ENCODE data around the gene GPR45.

Gene GPR45

GRCh38 chr2:105243961-105244360 lies 2.4 kb downstream of the GPR45 start:
- Histone ChIP-seq H3K79me2 (ENCODE audit: low read length) (no peaks in the 10 kb centered on the region), H3K4me2 (ENCODE audit: low read depth, low read length) (no peak overlapping the region), H3K36me3 (replicated peaks; ENCODE audit: insufficient read depth, low read length) (no peaks in the 10 kb centered on the region), H3K27ac (ENCODE audit: low read length) (no peak overlapping the region), H3K9me2 (replicated peaks; ENCODE audit: insufficient read depth, low read length) (no peaks in the 10 kb centered on the region), H3K27me3 (replicated peaks; ENCODE audit: insufficient read depth, low read length) (no peaks in the 10 kb centered on the region), H2AFZ (ENCODE audit: low read length) (no peak overlapping the region), H3K4me1 (ENCODE audit: low read length) (no peaks in the 10 kb centered on the region), H3F3A (ENCODE audit: insufficient read depth, low read length) (no peaks in the 10 kb centered on the region), H4K20me1 (ENCODE audit: insufficient read depth, low read length) (no peaks in the 10 kb centered on the region), H3K9me3 (replicated peaks; ENCODE audit: insufficient read depth, low read length) (no peaks in the 10 kb centered on the region), H3K9ac (ENCODE audit: low read length) (no peak overlapping the region), H3K4me3 (ENCODE audit: low read length) (no peak overlapping the region)
- TF ChIP-seq EZH2phosphoT487 (IDR thresholded peaks at IDR 0.05; ENCODE audit: low read length) (no peak), EZH2 (optimal IDR thresholded peaks at IDR 0.05; ENCODE audit: low read depth, low read length) (no peak), CTCF (IDR thresholded peaks at IDR 0.05; ENCODE audit: low read length) (no peak)
- DNase-seq: no peak

GRCh38 chr2:105244451-105244850 lies 2.9 kb downstream of the GPR45 start:
- Histone ChIP-seq H4K20me1 (ENCODE audit: insufficient read depth, low read length) (no peaks in the 10 kb centered on the region), H3K27ac (ENCODE audit: low read length) (no peak overlapping the region), H3K4me2 (ENCODE audit: low read depth, low read length) (no peak overlapping the region), H3K79me2 (ENCODE audit: low read length) (no peaks in the 10 kb centered on the region), H3K27me3 (replicated peaks; ENCODE audit: insufficient read depth, low read length) (no peaks in the 10 kb centered on the region), H3K36me3 (replicated peaks; ENCODE audit: insufficient read depth, low read length) (no peaks in the 10 kb centered on the region), H3K4me3 (ENCODE audit: low read length) (no peak overlapping the region), H3K9me2 (replicated peaks; ENCODE audit: insufficient read depth, low read length) (no peaks in the 10 kb centered on the region), H3K9ac (ENCODE audit: low read length) (no peak overlapping the region), H3F3A (ENCODE audit: insufficient read depth, low read length) (no peaks in the 10 kb centered on the region), H3K9me3 (replicated peaks; ENCODE audit: insufficient read depth, low read length) (no peaks in the 10 kb centered on the region), H2AFZ (ENCODE audit: low read length) (no peak overlapping the region), H3K4me1 (ENCODE audit: low read length) (no peaks in the 10 kb centered on the region)
- no peak for DNase-seq
- TF ChIP-seq CTCF (IDR thresholded peaks at IDR 0.05; ENCODE audit: low read length): no peak
- TF ChIP-seq EZH2 (optimal IDR thresholded peaks at IDR 0.05; ENCODE audit: low read depth, low read length): no peak
- TF ChIP-seq EZH2phosphoT487 (IDR thresholded peaks at IDR 0.05; ENCODE audit: low read length): no peak

- Histone ChIP-seq H3K36me3 (replicated peaks; ENCODE audit: insufficient read depth, low read length) (no peaks in the 10 kb centered on the region), H2AFZ (ENCODE audit: low read length) (no peak overlapping the region), H3K4me2 (ENCODE audit: low read depth, low read length) (no peak overlapping the region), H3K27me3 (replicated peaks; ENCODE audit: insufficient read depth, low read length) (no peaks in the 10 kb centered on the region), H3K9me3 (replicated peaks; ENCODE audit: insufficient read depth, low read length) (no peaks in the 10 kb centered on the region), H3K9me2 (replicated peaks; ENCODE audit: insufficient read depth, low read length) (no peaks in the 10 kb centered on the region), H3K4me1 (ENCODE audit: low read length) (no peaks in the 10 kb centered on the region), H3K4me3 (ENCODE audit: low read length) (no peak overlapping the region), H3K27ac (ENCODE audit: low read length) (no peak overlapping the region), H3K79me2 (ENCODE audit: low read length) (no peaks in the 10 kb centered on the region), H3F3A (ENCODE audit: insufficient read depth, low read length) (no peaks in the 10 kb centered on the region), H3K9ac (ENCODE audit: low read length) (no peak overlapping the region), H4K20me1 (ENCODE audit: insufficient read depth, low read length) (no peaks in the 10 kb centered on the region)
- TF ChIP-seq EZH2 (optimal IDR thresholded peaks at IDR 0.05; ENCODE audit: low read depth, low read length) (no peak), CTCF (IDR thresholded peaks at IDR 0.05; ENCODE audit: low read length) (no peak), EZH2phosphoT487 (IDR thresholded peaks at IDR 0.05; ENCODE audit: low read length) (no peak)
- no peak for DNase-seq
Measured at GRCh38 chr2:105248316-105249070, 7.0 kb downstream of the GPR45 start.
